H1 (cell line): ENCODE measurements around the gene MRFAP1. TPM values are rescaled to one million over a fixed set of nuclear protein-coding genes. Genes with fewer than 3 reads are reported as not detected.

ENCODE experiments used
- CHD7 ChIP-seq: fragments of 300-600 bp; sonication (generic); IDR thresholded peaks from 2 replicates; pipeline ENCODE4 v1.7.1; 2012; ENCODE audit warnings: low read length, moderate library complexity, mild to moderate bottlenecking, inconsistent platforms; ENCODE audit not compliant: insufficient replicate concordance
- SIN3A ChIP-seq, 2 experiments: IDR thresholded peaks in 1 of 2; conservative IDR thresholded peaks in 1 of 2; 2 replicates each; pipeline ENCODE4 v1.6.1; 2011 to 2012; ENCODE audit warnings: low read length in 2 of 2, improper control_type of control experiment in 1 of 2, low read depth in 1 of 2, mild to moderate bottlenecking in 1 of 2
- TAF7 ChIP-seq: optimal IDR thresholded peaks from 2 replicates; pipeline ENCODE3; 2011; ENCODE audit warnings: low read depth, mild to moderate bottlenecking, inconsistent platforms, low read length, moderate library complexity, borderline replicate concordance
- TEAD4 ChIP-seq: IDR thresholded peaks from 2 replicates; pipeline ENCODE4 v1.6.1; 2012; ENCODE audit warnings: low read depth, low read length, inconsistent platforms, mixed read lengths
- polyA plus RNA-seq, 7 experiments: library from polyadenylated mRNA; depleted of rRNA in 3 of 7; stranded (reverse) in 5 of 7; unstranded in 2 of 7; fragments of >200 nt in 5 of 7; fragments of 200-250 nt in 2 of 7; gene quantifications; 1 replicate in 5 of 7; 2 replicates in 1 of 7; 4 replicates in 1 of 7; pipeline versions ENCODE4 v1.2.1 to v1.2.3, GENCODE V29; 2011 to 2013; ENCODE audit warnings: missing spikeins in 2 of 7, mixed read lengths in 2 of 7
- total RNA-seq: library from RNA; stranded (reverse); fragmentation: NEBNext Ultra II Directional; extraction: Animal tissue kit (Norgen Biotek cat#: 25700); gene quantifications from 2 replicates; pipeline ENCODE4 v1.2.1, GENCODE V29; 2021

The MRFAP1 gene
- total and polyA plus RNA-seq, 2 of the 8 experiments (the other 6 are each of a cell fraction or from before 2014, with no cell fraction given) = 108 to 307 TPM

GRCh38 chr4:6659897-6660296, 19.4 kb downstream of the MRFAP1 start (continued):
- TF ChIP-seq CHD7 (no peak), SIN3A (conservative IDR thresholded peaks at IDR 0.05 in 1 of 2, IDR thresholded peaks at IDR 0.05 in 1 of 2; ENCODE audit: low read depth in 1 of 2, low read length in 2 of 2) (no peak), TAF7 (no peak), TEAD4 (no peak)
- TF ChIP-seq, all 59 proteins: peak for 0
